SK-N-SH (cell line): Measurements from ENCODE around the gene GNL2.

ENCODE experiments used
- ELF1 ChIP-seq: IDR thresholded peaks from 2 replicates; pipeline ENCODE4 v1.4.0; 2012
- EP300 ChIP-seq, 2 experiments: IDR thresholded peaks; 2 replicates each; pipeline versions ENCODE4 v1.4.0 to v1.6.1; 2012; ENCODE audit warnings: borderline replicate concordance in 1 of 2, low read depth in 1 of 2, low read length in 1 of 2
- NRF1 ChIP-seq: IDR thresholded peaks from 2 replicates; pipeline ENCODE4 v1.6.1; 2012; ENCODE audit warnings: low read depth, mild to moderate bottlenecking, low read length
- POLR2AphosphoS5 ChIP-seq: IDR thresholded peaks from 2 replicates; pipeline ENCODE4 v1.6.1; 2012; ENCODE audit warnings: low read depth, low read length
- RAD21 ChIP-seq: IDR thresholded peaks from 2 replicates; pipeline ENCODE4 v1.6.1; 2012; ENCODE audit warnings: mild to moderate bottlenecking, low read length
- RXRA ChIP-seq: IDR thresholded peaks from 2 replicates; pipeline ENCODE4 v1.4.0; 2012; ENCODE audit warnings: low read depth, mild to moderate bottlenecking, borderline replicate concordance
- TAF1 ChIP-seq: IDR thresholded peaks from 2 replicates; pipeline ENCODE4 v1.6.1; 2012; ENCODE audit warnings: low read depth, mild to moderate bottlenecking, low read length, moderate library complexity, borderline replicate concordance
- TF ChIP-seq, protein P1 (sequence below): fragments of 200-600 bp; sonication (generic); IDR thresholded peaks from 2 replicates; pipeline ENCODE4 v1.6.1; 2017; ENCODE audit warnings: antibody characterized with exemption, mild to moderate bottlenecking, moderate library complexity

DNA sequence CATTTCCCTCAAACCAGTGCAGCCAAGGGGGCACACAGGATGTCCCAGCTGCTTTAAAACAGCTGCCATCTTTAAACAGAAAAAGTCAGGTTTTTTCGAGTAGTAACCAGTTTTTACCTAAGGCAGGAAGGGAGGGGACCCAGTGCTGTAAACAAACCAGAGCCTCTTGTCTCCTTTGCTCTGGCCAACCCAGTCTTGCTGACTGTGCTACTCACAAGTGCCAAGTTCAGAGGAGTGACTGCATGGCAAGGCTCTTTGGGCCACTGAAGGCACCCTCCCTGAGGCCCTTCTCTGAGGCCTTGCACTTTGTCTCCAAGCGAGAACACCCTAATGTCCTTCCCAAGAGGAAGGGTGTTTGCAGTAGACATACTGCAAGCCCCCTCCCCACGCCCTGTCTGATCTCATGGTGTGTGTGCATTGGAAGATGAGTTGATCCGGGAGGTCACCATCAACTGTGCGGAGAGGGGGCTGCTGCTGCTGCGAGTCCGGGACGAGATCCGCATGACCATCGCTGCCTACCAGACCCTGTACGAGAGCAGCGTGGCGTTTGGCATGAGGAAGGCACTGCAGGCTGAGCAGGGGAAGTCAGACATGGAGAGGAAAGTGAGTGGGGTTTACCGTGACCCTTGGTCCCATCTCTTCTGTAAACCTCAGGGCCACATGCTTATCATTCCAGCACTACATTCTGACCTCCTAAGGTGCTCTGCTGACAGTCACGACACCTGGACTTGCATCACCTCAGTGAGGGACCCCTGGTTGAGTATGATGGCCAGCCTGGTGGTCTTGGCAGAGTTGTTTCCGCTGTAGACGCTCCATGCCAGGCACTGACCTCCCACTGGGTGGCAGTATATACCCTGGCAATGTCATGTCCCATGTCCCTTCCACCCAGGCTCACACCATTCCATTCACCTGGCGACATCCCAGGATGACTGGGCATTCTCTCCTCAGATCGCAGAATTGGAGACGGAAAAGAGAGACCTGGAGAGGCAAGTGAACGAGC, 34.3 kb downstream of the GNL2 start:
- no peak for TF ChIP-seq EP300 (IDR thresholded peaks at IDR 0.05; ENCODE audit: borderline replicate concordance in 1 of 2, low read depth in 1 of 2, low read length in 1 of 2)
- TF ChIP-seq NRF1 = no peak
- TF ChIP-seq TAF1 = no peak
- peak; percentile 69 for TF ChIP-seq RAD21
- TF ChIP-seq POLR2AphosphoS5 = peak; percentile 29; the same call in 1 of the 2 replicates
- no peak for TF ChIP-seq RXRA
- TF ChIP-seq, protein P1, sequence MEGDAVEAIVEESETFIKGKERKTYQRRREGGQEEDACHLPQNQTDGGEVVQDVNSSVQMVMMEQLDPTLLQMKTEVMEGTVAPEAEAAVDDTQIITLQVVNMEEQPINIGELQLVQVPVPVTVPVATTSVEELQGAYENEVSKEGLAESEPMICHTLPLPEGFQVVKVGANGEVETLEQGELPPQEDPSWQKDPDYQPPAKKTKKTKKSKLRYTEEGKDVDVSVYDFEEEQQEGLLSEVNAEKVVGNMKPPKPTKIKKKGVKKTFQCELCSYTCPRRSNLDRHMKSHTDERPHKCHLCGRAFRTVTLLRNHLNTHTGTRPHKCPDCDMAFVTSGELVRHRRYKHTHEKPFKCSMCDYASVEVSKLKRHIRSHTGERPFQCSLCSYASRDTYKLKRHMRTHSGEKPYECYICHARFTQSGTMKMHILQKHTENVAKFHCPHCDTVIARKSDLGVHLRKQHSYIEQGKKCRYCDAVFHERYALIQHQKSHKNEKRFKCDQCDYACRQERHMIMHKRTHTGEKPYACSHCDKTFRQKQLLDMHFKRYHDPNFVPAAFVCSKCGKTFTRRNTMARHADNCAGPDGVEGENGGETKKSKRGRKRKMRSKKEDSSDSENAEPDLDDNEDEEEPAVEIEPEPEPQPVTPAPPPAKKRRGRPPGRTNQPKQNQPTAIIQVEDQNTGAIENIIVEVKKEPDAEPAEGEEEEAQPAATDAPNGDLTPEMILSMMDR = peak; percentile 75
- no peak for TF ChIP-seq ELF1
